Measurements from ENCODE around the gene SEMA4C.

The SEMA4C gene

DNA sequence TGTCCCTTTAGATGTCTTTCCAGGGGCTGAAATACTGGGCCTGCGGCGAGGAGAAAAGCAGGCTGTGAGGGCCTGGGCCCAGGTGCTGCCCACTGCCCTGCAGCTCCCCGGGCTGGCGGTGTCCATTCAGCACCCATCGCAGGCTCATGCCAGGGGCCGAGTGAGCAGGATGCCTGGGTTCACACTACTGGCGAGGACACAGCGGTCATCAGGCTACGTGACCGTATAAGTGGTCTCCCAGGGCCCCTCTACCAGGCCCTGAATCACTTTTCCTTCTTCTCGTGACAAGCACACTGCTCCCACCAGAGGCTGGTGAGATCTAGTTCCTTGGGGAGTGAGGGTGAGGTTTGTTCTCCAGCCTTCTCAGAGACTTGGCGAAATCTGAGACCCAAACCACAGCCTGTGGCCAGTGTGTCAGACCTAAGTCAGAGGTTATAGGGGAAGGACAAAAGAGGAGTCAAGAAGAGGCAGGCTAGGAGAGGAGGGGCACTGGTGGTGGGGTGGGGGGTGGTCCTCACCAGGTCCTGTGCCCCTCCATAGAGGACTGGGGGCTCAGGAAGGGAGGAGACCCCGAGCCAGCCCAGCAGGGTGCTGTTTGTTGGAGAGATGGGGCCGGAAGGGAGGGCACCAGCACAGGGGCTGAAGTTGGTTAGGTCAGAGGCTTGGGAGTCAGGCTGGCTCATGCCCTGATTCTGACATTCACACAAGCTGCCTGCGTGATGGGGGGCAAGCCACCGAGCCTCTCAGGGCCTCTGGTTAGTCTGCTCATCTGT is 6.6 kb upstream of the SEMA4C start:
- DNase-seq (ENCODE audit: low read depth): no peak
- TF ChIP-seq, protein P1, sequence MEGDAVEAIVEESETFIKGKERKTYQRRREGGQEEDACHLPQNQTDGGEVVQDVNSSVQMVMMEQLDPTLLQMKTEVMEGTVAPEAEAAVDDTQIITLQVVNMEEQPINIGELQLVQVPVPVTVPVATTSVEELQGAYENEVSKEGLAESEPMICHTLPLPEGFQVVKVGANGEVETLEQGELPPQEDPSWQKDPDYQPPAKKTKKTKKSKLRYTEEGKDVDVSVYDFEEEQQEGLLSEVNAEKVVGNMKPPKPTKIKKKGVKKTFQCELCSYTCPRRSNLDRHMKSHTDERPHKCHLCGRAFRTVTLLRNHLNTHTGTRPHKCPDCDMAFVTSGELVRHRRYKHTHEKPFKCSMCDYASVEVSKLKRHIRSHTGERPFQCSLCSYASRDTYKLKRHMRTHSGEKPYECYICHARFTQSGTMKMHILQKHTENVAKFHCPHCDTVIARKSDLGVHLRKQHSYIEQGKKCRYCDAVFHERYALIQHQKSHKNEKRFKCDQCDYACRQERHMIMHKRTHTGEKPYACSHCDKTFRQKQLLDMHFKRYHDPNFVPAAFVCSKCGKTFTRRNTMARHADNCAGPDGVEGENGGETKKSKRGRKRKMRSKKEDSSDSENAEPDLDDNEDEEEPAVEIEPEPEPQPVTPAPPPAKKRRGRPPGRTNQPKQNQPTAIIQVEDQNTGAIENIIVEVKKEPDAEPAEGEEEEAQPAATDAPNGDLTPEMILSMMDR (IDR thresholded peaks at IDR 0.05; ENCODE audit: control insufficient read depth, extremely low read depth, insufficient read depth): no peak
- H3K4me3 ChIP-seq (ENCODE audit: low read depth, low read length): no peak overlapping the region

DNA sequence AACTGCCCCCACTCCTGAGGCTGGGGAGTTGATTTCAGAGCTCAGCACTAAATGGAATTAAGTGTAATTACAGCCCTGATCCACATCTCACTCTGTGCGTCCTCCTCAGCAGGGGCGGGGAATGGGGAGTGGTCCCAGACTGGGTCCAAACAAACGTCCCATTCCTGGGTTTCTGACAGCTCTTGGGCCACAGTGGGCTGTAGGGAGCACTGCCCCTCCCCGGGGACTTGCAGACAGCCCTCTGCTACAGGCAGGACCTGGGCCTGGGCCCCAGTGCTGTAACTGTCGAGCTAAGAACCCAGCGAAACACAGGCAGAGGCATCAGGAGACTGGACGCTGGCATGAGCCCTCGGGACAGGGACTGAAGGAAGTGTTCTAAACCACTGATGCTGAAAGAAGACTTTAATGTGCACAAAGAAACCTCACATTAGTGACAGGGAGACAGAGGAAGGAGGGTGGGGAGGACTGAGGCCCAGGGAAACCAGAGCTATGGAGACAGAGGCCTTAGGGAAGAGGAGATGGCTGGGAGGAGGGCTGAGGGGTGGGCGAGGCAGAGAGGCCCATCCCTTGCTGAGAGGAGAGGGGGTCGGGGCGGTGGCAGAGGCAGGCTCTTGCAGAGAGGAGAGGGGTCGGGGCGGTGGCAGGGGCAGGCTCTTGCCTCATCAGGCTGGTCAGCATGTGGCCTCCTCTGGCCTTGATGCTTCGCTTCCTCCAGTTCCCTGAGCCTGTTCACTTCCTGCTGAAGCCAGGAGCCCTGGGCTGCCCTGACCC is 5.8 kb upstream of the SEMA4C start:
- DNase-seq (ENCODE audit: low read depth): no peak
- TF ChIP-seq, protein P1 (IDR thresholded peaks at IDR 0.05; ENCODE audit: control insufficient read depth, extremely low read depth, insufficient read depth): no peak
- H3K4me3 ChIP-seq (ENCODE audit: low read depth, low read length): no peak overlapping the region

DNA sequence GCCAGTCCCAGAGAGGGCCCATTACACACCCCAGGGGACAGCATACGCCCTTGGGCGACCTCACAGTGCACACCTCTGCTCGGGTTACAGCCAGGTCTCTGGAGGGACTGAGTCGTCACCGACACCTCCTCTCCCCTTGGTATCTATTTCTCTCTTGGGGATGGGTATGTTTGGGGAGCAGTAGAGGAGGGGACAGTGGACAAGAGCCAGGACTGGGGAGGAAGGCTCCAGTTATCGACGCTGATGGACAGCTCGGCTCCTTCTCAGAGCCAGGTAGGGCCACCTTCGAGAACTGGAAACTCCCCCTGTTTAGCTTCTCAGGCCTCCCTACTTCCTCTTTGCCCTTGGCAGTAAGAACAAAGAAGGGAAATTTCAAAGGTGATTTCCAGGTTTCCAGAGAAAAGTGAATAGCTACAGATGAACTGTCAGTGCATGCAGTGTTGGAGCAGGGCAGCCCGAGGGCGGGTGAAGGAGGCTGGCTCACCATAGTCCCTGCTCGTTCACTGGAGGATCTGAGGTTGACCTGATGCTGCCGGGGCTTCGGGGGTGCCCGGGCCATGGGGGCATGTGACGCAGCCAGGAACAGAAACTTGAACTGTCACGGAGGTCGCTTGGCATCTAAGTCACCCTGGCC is 4.4 kb upstream of the SEMA4C start:
- no peak overlapping the region for H3K4me3 ChIP-seq (ENCODE audit: low read depth, low read length)
- TF ChIP-seq, protein P1 (IDR thresholded peaks at IDR 0.05; ENCODE audit: control insufficient read depth, extremely low read depth, insufficient read depth): no peak
- no peak for DNase-seq (ENCODE audit: low read depth)

DNA sequence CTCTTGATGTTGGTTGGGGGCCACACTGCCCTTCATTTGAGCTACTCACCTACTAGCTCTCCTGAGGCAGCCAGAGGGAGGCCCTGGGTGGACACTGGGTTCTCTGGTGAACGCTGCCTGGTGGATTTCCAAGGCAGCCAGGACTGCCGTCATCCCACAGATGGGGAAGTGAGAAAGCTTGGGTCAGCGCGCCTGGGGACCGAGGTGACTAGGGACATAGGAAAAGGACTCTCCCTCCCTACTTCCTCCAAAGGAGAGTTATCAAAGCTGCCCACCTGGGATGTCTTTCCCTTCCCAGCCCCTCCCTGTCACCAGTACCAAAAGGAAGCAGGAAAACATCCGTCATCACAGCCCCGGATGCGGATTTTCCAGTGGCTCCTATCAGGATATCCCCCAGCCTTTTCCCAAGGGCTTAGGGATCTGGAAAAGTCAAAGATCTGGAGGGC is 3.8 kb upstream of the SEMA4C start:
- DNase-seq (ENCODE audit: low read depth): no peak
- H3K4me3 ChIP-seq (ENCODE audit: low read depth, low read length): no peak overlapping the region
- TF ChIP-seq, protein P1 (IDR thresholded peaks at IDR 0.05; ENCODE audit: control insufficient read depth, extremely low read depth, insufficient read depth): no peak

DNA sequence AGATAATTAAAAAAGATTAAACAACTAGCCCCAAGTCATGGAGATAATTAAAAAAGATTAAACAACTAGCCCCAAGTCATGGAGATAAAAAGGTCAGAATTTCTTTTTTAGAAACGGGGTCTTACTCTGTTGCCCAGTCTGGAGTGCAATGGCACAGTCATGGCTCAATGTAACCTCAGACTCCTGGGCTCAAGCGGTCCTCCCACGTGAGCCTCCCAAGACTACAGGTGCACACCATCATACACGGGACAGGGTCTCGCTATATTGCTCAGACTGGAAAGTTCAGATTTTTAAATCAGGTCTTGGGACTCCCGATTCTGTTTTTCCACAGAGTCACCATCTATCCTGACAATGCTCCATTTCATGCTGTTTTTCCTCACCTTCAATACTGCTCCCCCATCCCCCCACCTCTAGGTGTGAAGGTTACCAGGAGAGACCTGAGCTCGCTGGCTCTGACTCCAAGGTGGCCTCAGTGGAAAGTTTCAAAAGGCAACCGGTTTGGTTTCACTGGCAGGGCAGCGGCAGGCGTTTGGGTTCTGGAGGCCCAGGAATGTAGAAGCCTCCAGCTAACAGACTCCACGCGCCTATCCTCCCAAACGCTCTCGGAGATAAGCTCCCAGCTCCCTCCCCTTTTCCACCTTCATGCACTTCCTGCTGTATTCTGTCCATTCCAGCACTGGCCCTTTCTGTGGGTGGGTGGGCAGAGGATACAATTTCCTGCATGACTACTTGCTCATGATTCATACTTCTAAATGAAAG is 2.9 kb upstream of the SEMA4C start:
- H3K4me3 ChIP-seq (ENCODE audit: low read depth, low read length): no peak overlapping the region
- TF ChIP-seq, protein P1 (IDR thresholded peaks at IDR 0.05; ENCODE audit: control insufficient read depth, extremely low read depth, insufficient read depth): no peak
- no peak for DNase-seq (ENCODE audit: low read depth)

DNA sequence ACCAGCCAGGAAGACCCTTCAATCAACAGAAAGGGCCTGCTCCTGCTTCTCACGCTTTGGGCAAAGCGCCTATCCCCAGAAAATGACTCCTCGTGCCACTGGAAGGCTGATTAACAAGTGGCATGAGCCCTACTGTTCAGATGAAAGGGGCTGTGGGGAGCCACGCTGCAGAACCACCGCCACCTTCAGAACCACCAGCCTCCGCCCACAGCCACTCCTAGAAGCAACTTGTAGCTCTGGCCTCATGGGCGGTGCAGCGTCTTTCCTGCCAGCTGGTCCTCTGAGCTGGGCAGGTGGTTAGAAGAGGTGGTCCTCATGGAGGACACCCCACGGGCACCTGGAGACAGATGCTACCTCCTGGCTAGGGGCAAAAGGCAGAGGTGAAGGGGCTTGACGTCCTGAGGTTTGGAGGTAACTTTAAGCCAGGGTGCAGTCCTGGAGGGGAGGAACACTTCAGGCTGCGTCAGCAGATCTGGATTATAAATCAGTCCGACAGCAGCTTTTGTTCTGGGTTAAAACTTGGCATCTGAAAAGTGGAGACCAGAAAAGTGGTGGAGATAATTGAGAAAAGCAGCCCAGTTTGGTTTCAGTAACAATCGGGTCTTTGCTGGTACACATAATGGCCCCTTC is 861 bp upstream of the SEMA4C start:
- no peak for DNase-seq (ENCODE audit: low read depth)
- H3K4me3 ChIP-seq (ENCODE audit: low read depth, low read length): no peak overlapping the region; the same call in 1 of the 2 replicates
- TF ChIP-seq, protein P1 (IDR thresholded peaks at IDR 0.05; ENCODE audit: control insufficient read depth, extremely low read depth, insufficient read depth): no peak

All from LNCaP clone FGC (cell line).